Gastrocnemius medialis (tissue), 4 donors: ENCODE measurements around the gene ZNRF1. TPM values are rescaled to one million over a fixed set of nuclear protein-coding genes. Genes with fewer than 3 reads are reported as not detected.

Experiments
- ATAC-seq, 2 donors: fragments of 150-250 bp; one replicate each; pipeline ENCODE4 v1.9.1; 2016
- DNase-seq, 2 donors: peaks; one replicate each; pipeline ENCODE4 v3.0.0-alpha.2; 2019
- H3K27ac ChIP-seq, 4 donors: fragments of 200-600 bp; sonication (generic); 1 replicate in 1 of 4; 2 replicates in 3 of 4; pipeline ENCODE4 v1.5.1; 2016 to 2018; ENCODE audit warnings: mild to moderate bottlenecking in 2 of 4, moderate library complexity in 1 of 4
- H3K27me3 ChIP-seq, 3 donors: fragments of 200-600 bp; sonication (generic) in 2 of 3; 1 replicate in 1 of 3; 2 replicates in 2 of 3; pipeline versions ENCODE4 v1.5.1 to v1.6.0; 2016 to 2019; ENCODE audit warnings: mild to moderate bottlenecking in 1 of 3, moderate library complexity in 1 of 3
- H3K36me3 ChIP-seq, 2 donors: fragments of 200-600 bp; sonication (generic) in 1 of 2; one replicate each; pipeline ENCODE4 v1.5.1; 2017 to 2018
- H3K4me1 ChIP-seq, 2 donors: fragments of 200-600 bp; sonication (generic) in 1 of 2; one replicate each; pipeline ENCODE4 v1.5.1; 2016 to 2017; ENCODE audit warnings: mild to moderate bottlenecking in 2 of 2
- H3K4me3 ChIP-seq, 4 donors: fragments of 200-600 bp; sonication (generic) in 3 of 4; 1 replicate in 1 of 4; 2 replicates in 3 of 4; pipeline ENCODE4 v1.5.1; 2016 to 2019; ENCODE audit warnings: mild to moderate bottlenecking in 2 of 4
- H3K9me3 ChIP-seq, 3 donors: fragments of 200-600 bp; sonication (generic) in 2 of 3; 1 replicate in 1 of 3; 2 replicates in 2 of 3; pipeline ENCODE4 v1.5.1; 2016 to 2019
- POLR2A ChIP-seq, 2 donors: fragments of 450-650 bp; IDR thresholded peaks; one replicate each; pipeline ENCODE4 v1.6.1; 2017; ENCODE audit warnings: antibody characterized with exemption in 2 of 2, mild to moderate bottlenecking in 2 of 2, moderate library complexity in 2 of 2
- in situ Hi-C, 4 donors: fragments of 200-750 bp; cut with MboI; loops; one replicate each; pipeline versions ENCODE4 v1.15.0 to v1.8.0; 2017; ENCODE audit warnings: low sequenced_read_pairs in 4 of 4
- intact Hi-C: fragments of 100-400 bp; cut with DNase I; formaldehyde crosslinking; loops from one replicate; pipeline ENCODE4 v1.15.1; 2023; ENCODE audit warnings: low total_unique reads
- total RNA-seq, 4 donors: library from RNA; depleted of rRNA; stranded (reverse); fragments of >200 nt; gene quantifications; one replicate each; pipeline versions ENCODE4 v1.1.0 to v1.2.3, GENCODE V29; 2016
- TF ChIP-seq, protein P1 (sequence below), 5 experiments: fragments of 450-650 bp in 3 of 5; fragments of 200-600 bp in 2 of 5; sonication (generic) in 2 of 5; IDR thresholded peaks in 4 of 5; conservative IDR thresholded peaks in 1 of 5; 1 replicate in 4 of 5; 2 replicates in 1 of 5; pipeline ENCODE4 v1.5.1; 2016 to 2019; ENCODE audit warnings: antibody characterized with exemption in 5 of 5, mild to moderate bottlenecking in 3 of 5, moderate library complexity in 3 of 5

The ZNRF1 gene
- total RNA-seq, 4 donors from 2014 or later, result 21.7 to 37.1 (median 30.2) TPM

DNA sequence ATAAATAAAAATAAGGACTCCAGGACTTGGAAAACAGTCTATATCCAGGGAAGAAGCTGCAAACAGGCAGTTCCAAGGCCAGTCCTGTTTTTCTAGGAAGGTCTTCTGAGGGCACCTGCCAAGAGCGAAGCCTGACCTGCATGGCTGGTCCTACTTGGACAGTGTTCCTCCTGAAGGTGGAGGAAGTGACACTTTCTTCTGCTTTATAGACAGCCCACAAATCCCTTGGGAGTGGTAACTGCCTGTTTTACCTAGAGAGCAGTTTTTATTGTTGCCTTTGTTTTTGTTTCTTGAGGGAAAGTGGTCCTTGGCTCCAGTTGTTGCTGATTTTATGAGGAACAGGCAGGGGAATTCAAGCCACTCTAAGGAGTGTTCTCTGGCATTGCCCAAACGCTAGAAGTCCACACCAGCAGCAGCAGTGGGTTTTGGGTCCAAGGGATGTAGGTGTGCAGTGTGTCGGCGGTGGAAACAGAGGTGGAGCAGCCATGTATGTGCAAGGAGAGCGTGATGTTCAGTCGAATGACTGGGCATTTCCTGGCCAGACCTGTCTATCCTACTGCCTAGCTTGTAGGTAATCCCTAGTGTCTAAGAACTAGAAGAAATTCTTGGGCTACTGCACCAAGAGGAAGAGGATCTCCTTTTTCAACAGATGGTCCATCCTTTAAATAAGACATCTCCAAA is 82.5 kb downstream of the ZNRF1 start:
- ATAC-seq, result no peak
- no peak for TF ChIP-seq POLR2A (IDR thresholded peaks at IDR 0.05)
- TF ChIP-seq, protein P1, sequence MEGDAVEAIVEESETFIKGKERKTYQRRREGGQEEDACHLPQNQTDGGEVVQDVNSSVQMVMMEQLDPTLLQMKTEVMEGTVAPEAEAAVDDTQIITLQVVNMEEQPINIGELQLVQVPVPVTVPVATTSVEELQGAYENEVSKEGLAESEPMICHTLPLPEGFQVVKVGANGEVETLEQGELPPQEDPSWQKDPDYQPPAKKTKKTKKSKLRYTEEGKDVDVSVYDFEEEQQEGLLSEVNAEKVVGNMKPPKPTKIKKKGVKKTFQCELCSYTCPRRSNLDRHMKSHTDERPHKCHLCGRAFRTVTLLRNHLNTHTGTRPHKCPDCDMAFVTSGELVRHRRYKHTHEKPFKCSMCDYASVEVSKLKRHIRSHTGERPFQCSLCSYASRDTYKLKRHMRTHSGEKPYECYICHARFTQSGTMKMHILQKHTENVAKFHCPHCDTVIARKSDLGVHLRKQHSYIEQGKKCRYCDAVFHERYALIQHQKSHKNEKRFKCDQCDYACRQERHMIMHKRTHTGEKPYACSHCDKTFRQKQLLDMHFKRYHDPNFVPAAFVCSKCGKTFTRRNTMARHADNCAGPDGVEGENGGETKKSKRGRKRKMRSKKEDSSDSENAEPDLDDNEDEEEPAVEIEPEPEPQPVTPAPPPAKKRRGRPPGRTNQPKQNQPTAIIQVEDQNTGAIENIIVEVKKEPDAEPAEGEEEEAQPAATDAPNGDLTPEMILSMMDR (IDR thresholded peaks at IDR 0.05 in 4 of 5, conservative IDR thresholded peaks at IDR 0.05 in 1 of 5), result no peak
- Histone ChIP-seq H3K9me3 (no peaks in the 10 kb centered on the region), H3K4me3 (no peak overlapping the region), H3K36me3 (no peaks in the 10 kb centered on the region), H3K27me3 (no peaks in the 10 kb centered on the region), H3K4me1 (peaks cover 49 to 64% of the 10 kb centered on the region in 2 donors), H3K27ac (no peak overlapping the region)
- in situ Hi-C loops, result no loop called here
- no peak for DNase-seq
- intact Hi-C loops, result no loop called here

DNA sequence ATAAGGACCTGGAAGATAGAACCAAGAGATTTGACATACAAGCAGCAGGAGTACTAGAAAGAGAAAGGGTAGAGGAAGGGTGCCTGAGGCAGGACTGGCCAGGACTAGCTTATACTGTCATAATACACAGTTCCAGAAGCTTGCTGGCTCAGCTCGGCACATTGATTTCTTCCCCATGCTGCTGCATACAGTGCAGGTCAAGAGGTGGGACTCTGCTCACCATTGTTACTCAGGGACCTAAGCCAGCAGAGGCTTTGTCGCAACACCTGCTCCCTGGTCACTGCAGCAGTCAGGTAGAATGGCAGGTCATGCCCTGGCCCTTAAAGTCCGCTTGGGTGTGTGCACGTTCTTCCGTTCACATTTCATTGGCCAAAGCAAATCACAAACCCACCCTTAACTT is 85.0 kb downstream of the ZNRF1 start:
- TF ChIP-seq, protein P1 (IDR thresholded peaks at IDR 0.05 in 4 of 5, conservative IDR thresholded peaks at IDR 0.05 in 1 of 5), result no peak
- no peak for TF ChIP-seq POLR2A (IDR thresholded peaks at IDR 0.05)
- Histone ChIP-seq H3K27ac (peak overlapping the region in 2 of 4 donors; percentile 23 to 51), H3K4me1 (peaks cover 72 to 82% of the 10 kb centered on the region in 2 donors), H3K27me3 (no peaks in the 10 kb centered on the region), H3K9me3 (no peaks in the 10 kb centered on the region), H3K36me3 (no peaks in the 10 kb centered on the region), H3K4me3 (no peak overlapping the region)
- DNase-seq (no peak), ATAC-seq (no peak)
- in situ Hi-C loops (no loop called here), intact Hi-C loops (no loop called here)

DNA sequence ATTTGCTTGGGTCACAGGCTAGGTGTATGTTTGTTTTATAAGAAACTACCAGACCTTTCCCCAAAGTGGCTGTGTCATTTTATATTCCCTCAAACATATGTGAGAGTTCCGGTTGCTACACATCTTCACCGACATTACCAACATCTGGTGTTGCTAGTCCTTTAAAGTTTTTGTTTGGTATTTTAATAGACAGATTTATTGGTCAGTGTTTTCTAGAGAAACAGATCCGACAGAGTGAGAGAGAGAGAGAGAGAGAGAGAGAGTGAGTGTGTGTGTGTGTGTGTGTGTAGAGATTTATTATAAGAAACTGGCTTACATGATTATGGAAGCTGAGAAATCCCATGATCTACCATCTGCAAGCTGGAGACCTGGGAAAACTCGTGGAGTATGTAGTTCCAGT is 86.7 kb downstream of the ZNRF1 start:
- DNase-seq, result no peak
- in situ Hi-C loops, result no loop called here
- Histone ChIP-seq H3K36me3 (no peaks in the 10 kb centered on the region), H3K27me3 (no peaks in the 10 kb centered on the region), H3K4me1 (peaks cover 71 to 81% of the 10 kb centered on the region in 2 donors), H3K4me3 (no peak overlapping the region), H3K9me3 (no peaks in the 10 kb centered on the region), H3K27ac (peak overlapping the region; percentile 84 to 91 (median 90))
- TF ChIP-seq POLR2A (IDR thresholded peaks at IDR 0.05), result no peak
- TF ChIP-seq, protein P1 (IDR thresholded peaks at IDR 0.05 in 4 of 5, conservative IDR thresholded peaks at IDR 0.05 in 1 of 5), result no peak
- no peak for ATAC-seq
- intact Hi-C loops, result loop anchor here (5.0 kb wide), 1 partner anchor 73 kb away; no protein-coding TSS in a partner anchor

DNA sequence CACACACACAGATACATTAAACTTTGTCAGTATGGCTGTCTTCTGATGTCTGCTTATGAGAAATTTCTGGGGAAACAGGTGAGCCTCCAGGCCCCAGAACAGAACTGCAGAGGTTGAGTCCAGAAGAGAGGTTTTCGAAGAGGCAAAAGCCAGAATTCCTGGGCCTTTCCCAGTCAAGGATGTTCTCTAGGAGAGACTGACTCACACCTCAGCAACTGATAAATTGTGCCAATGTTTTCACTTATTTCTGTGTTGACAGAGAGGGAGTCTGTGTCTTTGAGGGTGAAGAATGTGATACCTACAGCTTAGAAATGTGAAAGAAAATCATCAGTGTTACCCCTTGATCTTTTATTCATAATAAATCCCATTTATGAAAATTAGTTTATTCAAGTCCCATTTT is 87.5 kb downstream of the ZNRF1 start:
- Histone ChIP-seq H3K27ac (peak overlapping the region; percentile 84 to 91 (median 90)), H3K4me3 (no peak overlapping the region), H3K9me3 (no peaks in the 10 kb centered on the region), H3K4me1 (peaks cover 68 to 77% of the 10 kb centered on the region in 2 donors), H3K36me3 (no peaks in the 10 kb centered on the region), H3K27me3 (no peaks in the 10 kb centered on the region)
- intact Hi-C loops (loop anchor here (5.0 kb wide), 1 partner anchor 74 kb away; no protein-coding TSS in a partner anchor), in situ Hi-C loops (no loop called here)
- ATAC-seq (no peak), DNase-seq (no peak)
- TF ChIP-seq, protein P1 (IDR thresholded peaks at IDR 0.05 in 4 of 5, conservative IDR thresholded peaks at IDR 0.05 in 1 of 5), result no peak
- no peak for TF ChIP-seq POLR2A (IDR thresholded peaks at IDR 0.05)
